NOMO-1 treated with DMSO at 0.1 percent for 48 hours (cell line): Measurements from ENCODE around the gene ACOXL.

ENCODE experiments used
- DNase-seq: peaks from one replicate; lab custom pipeline; 2025; ENCODE audit not compliant: unreplicated experiment; lab: John Stamatoyannopoulos, UW

Gene ACOXL

DNA sequence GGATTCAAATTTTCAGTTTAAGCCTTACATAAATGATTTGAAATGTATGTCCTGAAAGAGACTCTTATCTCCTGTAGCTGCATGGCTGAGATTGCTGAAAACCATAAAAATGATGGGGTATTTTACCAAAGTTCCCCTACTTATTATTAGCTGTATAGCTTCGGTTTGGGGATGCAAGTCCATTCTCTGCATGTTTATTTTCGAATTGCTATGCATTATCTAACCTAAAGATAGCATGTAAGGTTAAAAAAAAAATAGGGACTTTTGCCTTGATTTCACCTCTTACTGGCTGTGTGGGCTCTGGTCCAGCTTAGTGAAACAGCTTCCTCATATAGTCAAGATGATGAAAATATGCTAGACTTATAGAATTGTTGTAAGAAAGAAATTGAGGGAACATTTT is 14.0 kb upstream of the ACOXL start:
- DNase-seq = no peak

DNA sequence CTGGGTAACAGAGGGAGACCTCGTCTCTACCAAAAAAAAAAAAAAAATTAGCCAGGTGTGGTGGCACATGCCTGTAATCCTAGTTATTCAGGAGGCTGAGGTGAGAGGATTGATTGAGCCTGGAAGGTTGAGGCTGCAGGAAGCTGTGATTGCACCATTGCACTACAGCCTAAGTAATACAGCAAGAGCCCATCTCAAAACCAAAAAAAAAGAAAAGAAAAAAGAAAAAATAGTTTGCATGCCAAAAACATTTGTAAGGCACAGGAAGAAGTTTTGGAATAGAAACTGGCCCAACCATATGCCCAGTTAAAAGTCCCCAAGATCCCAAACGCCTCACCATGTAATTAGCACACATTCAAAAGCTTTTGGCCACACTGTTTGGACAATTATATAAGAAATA is 13.4 kb upstream of the ACOXL start:
- DNase-seq = no peak

DNA sequence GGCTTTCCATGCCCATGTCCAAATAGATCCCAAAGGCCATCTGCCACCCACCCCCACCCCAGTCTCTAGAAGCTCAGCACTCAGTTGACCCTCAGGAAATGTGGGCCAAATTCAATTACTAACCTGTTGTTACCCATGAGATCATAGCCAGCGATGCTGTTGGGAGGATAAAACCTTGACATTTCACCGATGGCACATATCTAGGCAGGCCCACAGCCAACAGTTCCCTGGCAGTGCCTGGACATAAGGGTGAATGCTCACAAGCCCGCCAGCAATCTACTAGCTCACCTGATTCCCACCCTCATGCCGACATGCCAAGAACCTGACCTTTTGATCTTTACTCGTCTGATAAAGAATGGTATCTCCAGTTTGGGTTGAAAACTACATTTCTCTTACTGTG is 11.8 kb upstream of the ACOXL start:
- no peak for DNase-seq

DNA sequence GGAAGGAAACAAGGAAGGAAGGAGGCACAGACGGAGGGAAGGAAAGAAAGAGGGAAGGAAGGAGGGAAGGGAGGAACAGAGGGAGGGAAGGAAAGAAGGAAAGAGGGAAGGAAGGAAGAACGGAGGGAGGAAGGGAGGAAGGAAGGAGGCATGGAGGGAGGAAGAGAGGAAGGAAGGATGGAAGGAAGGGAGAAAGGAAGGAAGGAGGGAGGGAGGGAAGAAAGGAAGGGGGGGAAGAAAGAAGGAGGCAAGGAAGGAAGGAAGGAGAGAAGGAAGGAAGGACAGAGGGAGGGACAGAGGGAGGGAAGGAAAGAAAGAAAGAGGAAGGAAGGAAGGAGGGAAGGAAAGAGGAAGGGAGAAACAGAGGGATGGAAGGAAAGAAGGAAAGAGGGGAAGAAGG is 7.6 kb upstream of the ACOXL start:
- DNase-seq = no peak

DNA sequence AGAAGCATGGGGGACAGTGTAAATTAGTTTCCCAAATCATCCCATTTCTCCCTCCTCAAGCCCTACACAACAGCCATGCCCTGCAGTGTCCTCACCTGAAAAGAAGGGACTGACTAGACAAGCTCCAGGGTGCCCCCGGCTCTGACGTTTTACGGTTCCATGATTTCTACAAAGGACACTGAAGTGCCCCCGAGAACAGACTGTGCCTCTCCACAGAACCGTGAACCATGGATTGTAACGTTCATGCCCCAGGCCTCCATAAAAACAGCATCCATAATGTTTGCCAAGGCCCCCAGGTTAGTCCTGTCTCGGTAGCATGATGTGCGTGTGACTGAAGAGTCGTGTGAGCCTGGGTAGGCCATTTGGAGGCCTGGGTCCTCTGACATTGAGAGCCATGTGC is 7.0 kb upstream of the ACOXL start:
- no peak for DNase-seq

DNA sequence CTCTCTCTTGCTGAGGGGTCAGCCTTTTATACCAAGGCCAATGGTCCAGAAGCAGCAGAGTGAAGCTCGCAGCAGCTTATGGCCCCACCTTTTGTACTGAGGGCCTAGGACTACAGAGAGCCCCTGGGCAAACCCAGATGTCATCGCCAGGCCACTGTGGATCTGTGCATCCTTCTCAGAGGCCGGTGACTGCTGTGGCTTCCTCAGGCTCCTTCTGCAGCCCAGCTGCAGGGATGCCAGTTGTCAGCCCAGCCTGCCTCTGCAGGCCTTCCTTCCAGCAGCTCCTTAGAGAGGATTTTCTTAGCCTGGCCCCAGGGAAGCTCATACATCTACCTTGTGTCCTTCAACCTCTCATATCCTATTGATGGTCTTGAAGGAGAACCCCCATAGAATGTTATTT is 6.5 kb upstream of the ACOXL start:
- DNase-seq = no peak

DNA sequence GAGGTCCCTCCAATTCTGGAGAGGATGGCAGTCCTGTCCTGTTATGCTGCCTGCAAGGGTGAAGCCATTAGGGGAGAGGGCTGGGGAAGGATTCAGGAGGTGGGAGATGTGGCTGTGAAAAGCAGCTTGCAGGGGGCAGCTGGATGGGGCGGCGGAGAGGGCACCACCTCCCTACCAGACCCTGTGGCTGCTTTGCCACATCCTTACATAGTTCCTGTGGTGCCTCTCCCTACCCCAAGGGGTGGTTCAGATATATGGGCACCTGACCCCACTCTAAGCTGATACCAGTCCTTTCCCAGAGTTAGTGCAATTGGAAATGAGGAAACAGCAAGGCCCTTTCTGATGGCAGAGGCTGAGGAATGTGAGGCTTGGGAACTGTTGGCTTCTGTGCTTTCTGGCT is 6.1 kb upstream of the ACOXL start:
- no peak for DNase-seq

DNA sequence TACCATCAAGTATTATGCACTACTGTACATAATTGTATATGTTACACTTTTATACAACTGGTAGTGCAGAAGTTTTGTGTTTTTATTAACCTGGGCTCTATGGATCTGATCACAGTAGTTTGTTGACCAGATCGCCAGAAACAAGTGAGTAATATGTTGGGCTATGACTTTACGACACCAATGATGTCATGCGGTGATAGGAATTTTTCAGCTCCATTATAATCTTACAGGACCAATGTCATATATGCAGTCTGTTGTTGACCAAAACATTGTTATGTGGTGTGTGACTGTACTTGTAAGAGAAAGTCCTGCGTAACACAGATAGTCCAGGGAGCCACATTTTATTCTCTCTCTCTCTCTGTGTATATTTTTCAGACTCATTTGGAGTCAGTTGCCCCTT is 4.5 kb upstream of the ACOXL start:
- no peak for DNase-seq

DNA sequence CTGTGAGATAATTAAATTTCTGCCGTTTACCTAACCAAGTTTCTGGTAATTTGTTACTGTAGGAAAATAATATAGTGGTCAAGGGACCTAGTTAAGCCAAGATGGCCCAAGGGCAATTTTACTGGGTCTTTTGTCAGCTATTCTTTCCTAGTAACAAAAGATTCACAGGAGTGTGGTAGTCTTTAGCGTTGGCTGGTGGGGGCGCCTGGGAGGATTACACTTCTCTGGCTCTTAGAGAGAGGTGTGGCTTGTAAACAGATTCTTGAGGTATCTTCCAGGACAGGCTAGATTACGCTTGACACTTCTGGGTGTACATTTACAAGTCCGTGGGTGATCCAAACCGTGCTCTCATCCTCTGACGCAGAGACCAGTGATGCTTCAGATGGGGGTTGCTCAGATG is 3.3 kb upstream of the ACOXL start:
- no peak for DNase-seq

DNA sequence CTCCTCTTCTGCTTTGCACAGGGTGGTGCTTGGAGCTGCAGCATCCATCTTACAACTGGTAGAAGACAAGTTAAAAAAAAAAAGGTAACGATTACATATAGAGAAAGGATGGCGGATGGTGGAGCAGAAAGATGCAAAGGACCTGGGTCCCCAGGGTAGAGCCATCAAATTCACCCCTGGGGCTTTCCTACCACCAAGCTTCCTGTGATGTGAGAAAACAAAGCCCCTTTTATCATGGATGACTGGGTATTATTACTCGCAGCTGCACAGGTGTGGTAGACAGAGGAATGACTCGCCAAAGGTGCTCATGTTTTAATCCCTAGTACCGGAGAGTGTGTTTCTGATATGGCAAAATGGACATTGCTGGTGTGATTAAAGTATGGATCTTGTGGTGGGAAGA is 1.3 kb upstream of the ACOXL start:
- no peak for DNase-seq

DNA sequence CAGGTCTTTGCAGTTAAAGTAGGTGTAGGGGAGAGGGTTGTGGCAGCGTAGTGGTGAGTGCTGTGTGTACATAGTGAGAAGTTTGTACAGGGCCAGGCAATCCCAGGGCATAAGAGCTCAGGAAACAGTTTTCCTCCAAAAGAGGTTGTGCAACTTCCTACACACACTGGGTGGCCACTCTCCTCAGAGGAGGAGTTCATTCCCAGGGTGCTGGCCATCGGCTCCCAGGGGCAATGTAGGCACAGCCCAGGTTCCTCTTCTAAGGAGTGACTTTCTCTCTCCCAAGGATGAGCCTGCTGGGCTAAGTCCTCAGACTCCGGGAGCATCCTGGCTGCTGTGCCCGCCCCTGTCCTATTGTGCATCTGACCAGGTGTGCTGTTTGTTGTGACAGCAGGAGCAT is 3.0 kb downstream of the ACOXL start:
- DNase-seq = no peak

DNA sequence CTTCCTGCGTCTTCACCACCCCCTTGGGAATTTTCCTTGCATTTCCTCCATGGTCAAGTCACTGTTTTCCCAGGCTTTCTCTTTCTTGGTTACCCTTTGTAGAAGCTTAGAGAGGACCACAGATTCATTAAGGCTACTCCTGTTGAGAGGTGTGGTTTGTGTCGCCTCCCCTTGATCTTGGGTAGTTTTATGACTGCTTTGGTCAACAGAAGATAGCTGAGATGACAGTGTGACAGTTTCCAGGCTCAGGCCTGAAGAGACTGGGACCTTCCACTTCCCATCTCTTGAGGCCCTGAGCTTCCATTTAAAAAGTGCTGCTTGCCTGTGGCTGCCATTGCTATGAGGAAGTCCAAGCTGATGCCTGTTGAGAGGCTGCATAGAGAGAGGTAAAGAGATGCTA is 5.4 kb downstream of the ACOXL start:
- no peak for DNase-seq

DNA sequence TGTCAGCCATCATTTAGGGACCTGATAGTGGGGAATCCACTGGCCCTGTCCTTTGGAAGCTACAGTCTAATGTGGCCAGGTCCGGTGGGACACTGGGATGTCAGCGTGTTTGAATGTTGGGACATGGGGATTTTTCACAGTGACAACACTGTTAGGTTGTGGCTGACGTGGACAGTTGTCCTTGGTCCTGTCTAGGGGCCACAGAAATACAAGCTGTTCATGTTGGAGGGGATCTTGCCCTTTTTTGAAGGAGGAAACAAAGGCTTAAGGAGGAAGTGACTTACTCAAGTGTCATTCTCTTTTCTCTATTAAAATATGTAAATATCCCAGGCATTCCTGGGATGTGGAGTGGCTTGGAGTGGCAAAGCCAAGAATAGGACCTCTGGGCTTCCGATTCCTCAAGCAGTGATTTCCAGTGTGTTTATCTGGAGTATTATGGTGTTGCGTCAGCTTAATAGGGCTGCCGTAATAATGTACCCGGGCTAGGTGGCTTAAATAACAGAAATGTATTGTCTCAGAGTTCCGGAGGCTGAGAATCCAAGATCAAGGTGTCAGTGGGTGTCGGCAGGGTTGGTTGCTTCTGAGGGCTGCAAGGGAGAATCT is 8.5 kb downstream of the ACOXL start:
- no peak for DNase-seq

DNA sequence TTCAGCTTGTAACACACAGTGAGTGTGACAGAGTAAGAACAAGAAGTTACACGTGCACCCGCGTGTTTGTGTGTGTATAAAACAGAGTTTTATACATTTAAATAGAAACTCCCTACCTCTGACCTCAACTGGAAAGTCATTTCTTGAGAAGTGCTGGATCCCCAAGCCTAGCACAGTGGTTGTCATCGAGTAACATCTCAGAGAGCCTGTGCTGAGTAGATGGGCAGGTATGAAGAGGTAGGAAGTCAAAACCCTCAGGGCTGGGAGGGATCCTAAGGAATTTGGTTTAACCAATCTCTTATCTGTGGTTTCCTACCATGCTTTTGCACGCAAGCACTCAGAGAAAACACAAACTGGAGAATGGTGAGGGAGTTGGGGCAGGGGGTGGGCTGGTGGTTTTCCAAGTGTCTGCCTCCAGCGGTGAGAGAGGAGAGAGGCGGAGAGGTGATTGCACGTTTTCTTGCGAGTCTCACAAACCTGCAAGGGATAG is 9.2 kb downstream of the ACOXL start:
- DNase-seq = no peak

DNA sequence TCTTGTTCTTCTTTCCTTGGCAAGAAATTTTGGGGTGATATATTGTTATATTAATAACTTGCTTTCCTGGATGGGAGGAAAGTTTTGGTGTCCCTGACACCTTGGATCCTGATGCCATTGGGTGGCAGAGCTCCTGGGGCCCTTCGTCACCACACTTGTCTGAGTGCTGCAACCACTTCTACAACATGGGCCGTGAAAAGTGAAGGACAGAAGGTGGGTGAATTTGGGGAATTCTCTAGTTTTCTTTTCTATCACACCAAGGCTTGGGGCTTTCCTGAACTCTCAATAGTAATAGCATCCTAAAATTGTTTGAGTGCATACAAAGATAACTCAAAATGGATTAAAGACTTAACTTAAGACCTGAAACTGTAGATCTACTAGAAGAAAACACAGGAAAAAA is 10.0 kb downstream of the ACOXL start:
- DNase-seq = no peak

DNA sequence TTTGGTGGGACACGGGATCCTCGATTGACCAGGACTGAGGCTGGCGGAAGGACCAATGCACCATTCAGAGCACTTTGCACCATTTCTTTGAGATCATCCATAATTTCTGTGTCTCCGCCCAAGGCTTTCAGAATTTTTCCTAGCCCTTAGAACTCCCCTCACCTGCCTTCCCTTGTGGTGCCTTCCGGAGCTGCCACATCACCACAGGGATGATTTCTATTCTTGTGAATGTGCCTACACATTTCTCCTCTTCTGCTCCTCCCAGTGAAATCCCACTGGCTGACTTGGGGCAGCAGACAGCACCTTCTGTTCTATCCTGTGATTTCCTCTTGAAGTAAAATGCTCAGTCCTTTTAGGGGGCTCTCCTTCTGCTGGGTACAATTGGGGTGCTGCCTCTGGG is 11.2 kb downstream of the ACOXL start:
- DNase-seq = no peak

DNA sequence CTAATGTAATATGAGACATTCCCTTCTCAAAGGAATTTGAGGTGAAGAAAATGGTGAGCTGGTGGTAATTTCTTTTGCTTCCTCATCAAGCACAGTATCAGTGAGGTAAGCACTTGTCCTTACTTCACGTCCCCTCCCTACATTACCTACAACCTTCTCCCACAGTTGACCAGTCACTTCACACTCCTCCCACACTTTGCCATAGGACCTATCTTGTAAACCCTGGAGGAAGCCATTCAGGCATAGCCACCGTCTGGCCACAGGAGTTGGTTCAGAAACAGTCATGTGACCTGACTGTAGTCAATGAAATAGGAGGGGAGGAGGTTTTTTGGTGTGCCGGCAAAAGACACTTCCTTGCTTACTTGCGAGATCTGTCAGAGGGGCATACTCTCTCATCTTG is 12.1 kb downstream of the ACOXL start:
- no peak for DNase-seq

DNA sequence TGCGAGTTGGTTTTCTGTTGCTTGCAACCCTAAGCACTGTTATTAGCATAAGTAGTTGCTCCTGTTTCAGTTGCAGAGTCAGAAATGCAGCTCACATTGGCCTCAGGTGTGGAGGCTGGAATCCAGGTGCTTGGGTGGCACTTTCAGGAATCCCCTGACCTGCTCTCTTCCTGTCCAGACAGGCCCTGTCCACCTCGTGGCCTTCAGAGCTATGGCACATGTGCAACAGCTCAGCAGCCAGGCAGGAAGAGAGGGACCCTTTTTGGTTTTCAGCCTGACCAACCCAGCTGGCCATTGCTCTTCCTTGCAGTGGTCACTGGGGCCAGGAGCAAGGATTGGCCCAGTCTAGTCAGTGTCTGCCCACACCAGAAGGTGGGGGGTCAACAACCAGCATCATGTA is 12.7 kb downstream of the ACOXL start:
- no peak for DNase-seq

DNA sequence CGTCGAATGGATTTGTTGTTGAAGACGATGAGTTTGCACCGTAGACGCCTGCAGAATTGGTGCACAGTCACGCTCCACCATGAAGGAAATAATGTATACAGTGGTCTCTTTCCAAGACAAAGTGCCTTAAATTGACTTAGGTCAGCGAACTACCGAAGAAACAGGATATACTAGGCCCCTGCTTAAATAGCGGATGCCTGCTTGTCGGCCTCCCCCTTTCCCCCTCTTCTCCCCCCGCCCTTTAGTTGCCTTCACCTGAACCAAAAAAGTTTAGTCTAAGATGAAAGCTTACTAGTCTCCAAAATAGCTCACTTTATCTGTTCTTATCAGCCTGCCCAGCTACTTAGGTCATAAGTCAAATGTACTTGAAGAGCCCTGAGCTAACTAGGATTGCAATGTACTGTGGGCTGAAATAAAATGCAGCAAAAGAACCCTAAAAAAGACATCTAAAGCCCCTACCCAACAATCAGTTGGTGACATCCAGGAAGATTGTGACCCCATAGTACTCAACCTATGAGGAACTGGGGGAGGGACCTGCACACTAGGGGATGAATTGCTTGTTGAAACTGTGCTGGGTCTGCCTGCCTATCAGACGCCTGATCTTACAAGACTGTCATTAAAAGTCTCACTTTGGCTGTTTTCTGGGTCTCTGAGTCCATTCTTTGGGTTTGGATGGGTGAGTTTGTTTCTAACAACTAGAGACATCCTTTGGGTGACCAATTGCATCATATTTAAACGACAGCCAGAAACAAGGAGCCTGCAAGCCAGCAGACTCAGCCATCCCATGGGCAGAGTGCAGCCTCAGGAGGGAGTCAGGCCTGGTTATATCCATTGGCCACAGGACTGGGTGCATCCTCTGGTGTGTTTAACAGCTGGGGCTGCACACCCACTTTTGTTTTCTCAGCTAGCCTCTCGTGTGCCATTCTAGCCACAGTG is 14.5 kb downstream of the ACOXL start:
- DNase-seq = no peak

DNA sequence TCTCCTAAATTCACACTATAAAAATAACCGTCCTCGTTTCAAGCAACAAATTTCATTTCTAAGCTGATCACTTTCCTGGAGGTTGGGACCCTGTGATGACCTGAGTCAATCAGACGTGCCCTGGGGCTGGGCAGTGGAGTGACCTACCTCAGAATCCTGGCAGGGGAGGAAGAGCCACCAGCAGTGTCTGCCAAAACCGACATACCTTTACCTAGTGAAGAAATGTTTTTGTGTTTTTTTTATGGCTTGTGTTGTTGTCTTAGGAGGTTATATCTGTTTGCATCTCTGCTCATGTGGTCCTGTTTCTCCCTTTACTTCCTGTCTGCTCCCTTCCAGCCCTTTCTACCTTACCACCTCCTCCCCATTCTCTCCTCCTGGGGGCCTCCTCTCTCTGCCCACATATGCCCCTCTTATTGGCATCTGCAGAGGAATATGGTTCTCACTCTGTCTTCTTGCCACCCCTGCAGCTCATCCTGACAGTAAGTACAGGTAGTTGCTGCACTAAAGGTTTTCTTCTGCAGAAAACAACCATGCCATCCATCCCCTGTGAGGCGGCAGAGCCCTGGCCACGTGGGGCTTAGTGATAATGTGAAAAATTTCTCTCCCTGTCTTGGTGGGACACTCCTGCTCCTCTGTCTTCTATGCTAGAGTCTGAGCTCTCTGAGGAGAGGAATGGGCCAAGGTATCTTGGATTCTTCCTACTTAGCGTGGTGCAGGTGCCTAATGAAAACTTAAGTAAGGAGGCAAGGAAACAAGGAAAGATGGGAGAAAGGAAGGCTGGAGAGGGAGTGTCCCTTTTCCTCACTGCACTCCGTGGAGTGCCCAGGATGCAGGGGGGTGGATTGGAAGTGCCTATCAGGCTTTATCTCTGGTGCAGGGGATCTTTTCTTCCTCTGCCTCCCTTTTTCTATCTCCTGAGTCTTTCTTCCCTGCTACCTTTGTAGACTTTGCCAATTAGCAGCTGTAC is 15.4 kb downstream of the ACOXL start:
- no peak for DNase-seq

DNA sequence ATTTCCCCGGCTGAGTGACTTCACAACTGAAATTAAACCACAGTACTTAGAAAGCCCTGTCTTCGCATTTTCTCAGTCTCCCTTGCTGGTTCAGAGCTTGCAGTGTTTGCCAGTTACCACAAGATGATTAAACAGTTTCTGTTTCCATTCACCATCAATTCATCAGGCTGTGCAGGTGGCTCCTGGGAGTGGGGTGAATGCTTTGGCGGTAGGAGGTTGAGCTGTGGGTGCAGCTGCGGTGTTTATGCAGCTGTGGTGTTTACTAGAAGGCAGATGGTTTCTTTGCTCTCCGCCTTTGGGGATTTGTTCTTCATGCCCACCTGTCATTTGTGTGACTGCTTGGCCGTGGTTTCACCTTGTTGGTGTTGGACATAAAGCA is 16.1 kb downstream of the ACOXL start:
- DNase-seq = no peak

DNA sequence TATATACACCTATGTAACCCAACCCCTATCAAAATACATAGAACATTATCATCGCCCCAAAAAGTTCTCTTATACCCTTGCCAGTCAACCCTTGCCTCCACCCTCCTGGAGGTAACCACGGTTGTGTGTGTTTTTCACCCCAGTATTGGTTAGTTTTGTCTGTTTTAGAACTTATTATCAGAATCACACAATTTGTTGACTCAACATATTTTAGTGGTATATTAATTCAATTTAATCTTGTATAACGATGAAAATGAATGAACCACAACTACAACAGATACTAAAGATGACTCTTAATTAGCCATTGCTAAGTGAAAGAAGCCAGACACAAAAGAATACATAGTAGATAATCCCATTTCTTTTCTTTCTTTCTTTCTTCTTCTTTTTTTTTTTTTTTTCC is 19.3 kb downstream of the ACOXL start:
- no peak for DNase-seq
